Astrocyte of the cerebellum (primary cell): Measurements from ENCODE around the gene ARHGEF11.
A peak's percentile ranks its signal among the peaks of the same experiment; 100 is the strongest.

Experiments
- DNase-seq: peaks from one replicate; pipeline ENCODE4 v3.0.0-alpha.2; 2011; ENCODE audit warnings: low read depth
- H3K4me3 ChIP-seq: 2 replicates; pipeline ENCODE4 v1.5.1; 2011; ENCODE audit warnings: mild to moderate bottlenecking, low read depth, low read length, moderate library complexity
- in situ Hi-C: cut with HindIII; loops from 2 replicates; pipeline ENCODE4 v1.10.0; 2017; ENCODE audit warnings: low sequenced_read_pairs
- TF ChIP-seq, protein P1 (sequence below): IDR thresholded peaks from 2 replicates; pipeline ENCODE4 v1.5.1; 2012; ENCODE audit warnings: low read length, low read depth, moderate library complexity, mild to moderate bottlenecking; ENCODE audit errors: missing control alignments

ARHGEF11 gene

DNA sequence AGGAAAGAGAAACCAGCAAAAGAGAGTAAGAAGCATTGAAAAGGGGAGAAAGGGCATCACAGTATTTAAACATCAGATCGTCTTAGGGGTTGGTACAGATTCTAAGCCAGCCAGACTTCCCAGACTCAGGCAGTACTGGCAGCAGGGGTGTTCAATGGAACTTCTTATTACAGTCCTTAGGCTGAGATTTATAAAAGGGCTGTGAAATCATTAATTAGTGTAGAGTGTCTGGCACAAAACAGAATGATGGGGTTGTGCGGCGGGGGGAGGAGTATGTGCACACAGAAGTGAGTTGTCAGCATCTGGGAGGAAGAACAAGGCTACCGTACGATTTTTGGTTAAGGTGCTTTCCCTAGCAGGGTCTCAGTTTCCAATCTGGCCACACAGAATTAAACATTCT, 38.2 kb downstream of the ARHGEF11 start:
- H3K4me3 ChIP-seq = no peak overlapping the region
- TF ChIP-seq, protein P1, sequence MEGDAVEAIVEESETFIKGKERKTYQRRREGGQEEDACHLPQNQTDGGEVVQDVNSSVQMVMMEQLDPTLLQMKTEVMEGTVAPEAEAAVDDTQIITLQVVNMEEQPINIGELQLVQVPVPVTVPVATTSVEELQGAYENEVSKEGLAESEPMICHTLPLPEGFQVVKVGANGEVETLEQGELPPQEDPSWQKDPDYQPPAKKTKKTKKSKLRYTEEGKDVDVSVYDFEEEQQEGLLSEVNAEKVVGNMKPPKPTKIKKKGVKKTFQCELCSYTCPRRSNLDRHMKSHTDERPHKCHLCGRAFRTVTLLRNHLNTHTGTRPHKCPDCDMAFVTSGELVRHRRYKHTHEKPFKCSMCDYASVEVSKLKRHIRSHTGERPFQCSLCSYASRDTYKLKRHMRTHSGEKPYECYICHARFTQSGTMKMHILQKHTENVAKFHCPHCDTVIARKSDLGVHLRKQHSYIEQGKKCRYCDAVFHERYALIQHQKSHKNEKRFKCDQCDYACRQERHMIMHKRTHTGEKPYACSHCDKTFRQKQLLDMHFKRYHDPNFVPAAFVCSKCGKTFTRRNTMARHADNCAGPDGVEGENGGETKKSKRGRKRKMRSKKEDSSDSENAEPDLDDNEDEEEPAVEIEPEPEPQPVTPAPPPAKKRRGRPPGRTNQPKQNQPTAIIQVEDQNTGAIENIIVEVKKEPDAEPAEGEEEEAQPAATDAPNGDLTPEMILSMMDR = no peak
- in situ Hi-C loops = no loop called here
- DNase-seq = no peak

GRCh38 chr1:157006676-157007075, 38.9 kb downstream of the ARHGEF11 start:
- no peak overlapping the region for H3K4me3 ChIP-seq
- in situ Hi-C loops = no loop called here
- TF ChIP-seq, protein P1 = no peak

DNA sequence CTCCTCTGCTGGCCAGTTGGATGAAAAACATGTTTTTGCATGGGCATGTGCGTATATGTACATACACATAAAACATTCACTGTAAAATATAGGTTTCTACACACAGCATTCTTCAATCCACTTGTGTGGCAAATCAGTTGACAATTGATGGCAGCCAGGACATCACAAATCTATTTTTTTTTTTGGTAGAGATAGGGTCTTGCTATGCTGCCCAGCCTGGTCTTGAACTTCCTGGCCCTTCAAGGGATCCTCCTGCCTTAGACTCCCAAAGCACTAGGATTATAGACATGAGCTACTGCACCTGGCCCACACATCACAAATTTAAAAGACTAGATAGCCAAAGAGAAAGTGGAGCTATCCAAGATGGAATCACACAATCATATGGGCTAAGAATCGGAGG, 39.6 kb downstream of the ARHGEF11 start:
- H3K4me3 ChIP-seq = no peak overlapping the region
- in situ Hi-C loops = no loop called here
- DNase-seq = no peak
- TF ChIP-seq, protein P1 = no peak

More at GRCh38 chr1:157006676-157007075, 38.9 kb downstream of the ARHGEF11 start:
- DNase-seq = no peak

GRCh38 chr1:157004806-157005205, 40.7 kb downstream of the ARHGEF11 start:
- in situ Hi-C loops = no loop called here

DNA sequence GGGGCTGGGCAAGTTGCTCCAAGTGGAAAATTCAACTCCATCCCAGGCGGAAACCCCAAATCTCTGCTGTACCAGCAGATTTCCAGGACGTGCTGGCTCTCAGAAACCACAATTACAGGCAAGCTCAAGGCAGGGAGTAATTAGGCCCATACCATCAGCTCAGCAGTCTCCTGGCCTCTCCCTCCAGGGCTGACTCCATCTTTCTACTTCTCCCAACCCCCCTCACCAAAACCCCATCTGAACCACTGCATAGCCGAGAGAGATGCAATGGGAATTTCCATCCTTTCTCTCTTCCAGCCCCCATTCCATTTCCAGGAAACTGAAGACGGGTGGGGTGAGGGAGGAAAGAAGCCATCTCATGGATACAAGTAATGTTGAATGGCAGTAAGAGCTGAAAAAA, 41.2 kb downstream of the ARHGEF11 start:
- in situ Hi-C loops = no loop called here
- no peak for DNase-seq
- TF ChIP-seq, protein P1 = no peak
- no peak overlapping the region for H3K4me3 ChIP-seq

More at GRCh38 chr1:157004806-157005205, 40.7 kb downstream of the ARHGEF11 start:
- DNase-seq = no peak
- no peak overlapping the region for H3K4me3 ChIP-seq
- TF ChIP-seq, protein P1 = no peak

DNA sequence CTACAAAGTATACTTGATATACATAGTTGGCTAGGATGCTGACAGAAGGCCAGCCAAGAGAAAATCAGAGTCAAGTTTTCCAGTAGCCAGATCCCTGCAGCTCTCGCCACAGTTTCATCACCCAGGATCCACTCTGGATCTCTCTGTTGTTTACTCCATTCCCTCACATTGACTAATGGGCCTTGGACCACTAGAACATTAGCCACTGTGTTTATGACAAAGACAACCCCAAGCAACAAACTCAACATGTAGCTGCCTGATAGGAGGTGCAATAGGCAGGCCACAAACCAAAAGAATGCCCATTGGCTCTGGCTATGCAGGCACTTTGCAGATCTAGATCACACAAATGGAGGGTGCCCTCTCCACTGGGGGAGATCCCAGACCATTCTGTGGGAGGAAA, 44.2 kb downstream of the ARHGEF11 start:
- in situ Hi-C loops = no loop called here
- H3K4me3 ChIP-seq = no peak overlapping the region
- peak; percentile 9 for DNase-seq
- TF ChIP-seq, protein P1 = no peak

- no peak overlapping the region for H3K4me3 ChIP-seq
- no peak for DNase-seq
- in situ Hi-C loops = no loop called here
- TF ChIP-seq, protein P1 = no peak
These were observed 44.9 kb downstream of the ARHGEF11 start for GRCh38 chr1:157000686-157001085.
